Neural cell (in vitro differentiated cells): Measurements from ENCODE around the gene DUSP22.

ENCODE experiments used
- EP300 ChIP-seq: fragments of 450-650 bp; conservative IDR thresholded peaks from 2 replicates; pipeline ENCODE4 v1.6.1; 2014; ENCODE audit warnings: antibody characterized with exemption, mild to moderate bottlenecking, moderate library complexity; ENCODE audit not compliant: poor library complexity, severe bottlenecking
- EZH2 ChIP-seq: fragments of 200-600, 300-800 bp; shearing (Covaris generic), sonication (generic); IDR thresholded peaks from 2 replicates; pipeline ENCODE4 v1.6.1; 2014; ENCODE audit warnings: antibody characterized with exemption, low read length, borderline replicate concordance, mild to moderate bottlenecking; ENCODE audit not compliant: insufficient read depth, poor library complexity, severe bottlenecking
- MXI1 ChIP-seq: fragments of 450-650 bp; conservative IDR thresholded peaks from 2 replicates; pipeline ENCODE4 v1.6.1; 2014; ENCODE audit warnings: antibody characterized with exemption, mild to moderate bottlenecking; ENCODE audit not compliant: poor library complexity, severe bottlenecking
- POLR2AphosphoS5 ChIP-seq: IDR thresholded peaks from 2 replicates; pipeline ENCODE4 v1.6.1; 2012
- SMC3 ChIP-seq: fragments of 450-650 bp; conservative IDR thresholded peaks from 2 replicates; pipeline ENCODE4 v1.6.1; 2014; ENCODE audit warnings: antibody characterized with exemption, mild to moderate bottlenecking, moderate library complexity; ENCODE audit not compliant: poor library complexity
- TAF1 ChIP-seq: IDR thresholded peaks from 2 replicates; pipeline ENCODE4 v1.6.1; 2012; ENCODE audit warnings: low read depth
- TF ChIP-seq, protein P1 (sequence below): fragments of 450-650 bp; IDR thresholded peaks from 2 replicates; pipeline ENCODE4 v1.5.1; 2014; ENCODE audit warnings: antibody characterized with exemption, mild to moderate bottlenecking, moderate library complexity; ENCODE audit not compliant: poor library complexity, severe bottlenecking
- TF ChIP-seq, protein P2 (sequence below): IDR thresholded peaks from 2 replicates; pipeline ENCODE4 v1.6.1; 2012; ENCODE audit warnings: borderline replicate concordance

DNA sequence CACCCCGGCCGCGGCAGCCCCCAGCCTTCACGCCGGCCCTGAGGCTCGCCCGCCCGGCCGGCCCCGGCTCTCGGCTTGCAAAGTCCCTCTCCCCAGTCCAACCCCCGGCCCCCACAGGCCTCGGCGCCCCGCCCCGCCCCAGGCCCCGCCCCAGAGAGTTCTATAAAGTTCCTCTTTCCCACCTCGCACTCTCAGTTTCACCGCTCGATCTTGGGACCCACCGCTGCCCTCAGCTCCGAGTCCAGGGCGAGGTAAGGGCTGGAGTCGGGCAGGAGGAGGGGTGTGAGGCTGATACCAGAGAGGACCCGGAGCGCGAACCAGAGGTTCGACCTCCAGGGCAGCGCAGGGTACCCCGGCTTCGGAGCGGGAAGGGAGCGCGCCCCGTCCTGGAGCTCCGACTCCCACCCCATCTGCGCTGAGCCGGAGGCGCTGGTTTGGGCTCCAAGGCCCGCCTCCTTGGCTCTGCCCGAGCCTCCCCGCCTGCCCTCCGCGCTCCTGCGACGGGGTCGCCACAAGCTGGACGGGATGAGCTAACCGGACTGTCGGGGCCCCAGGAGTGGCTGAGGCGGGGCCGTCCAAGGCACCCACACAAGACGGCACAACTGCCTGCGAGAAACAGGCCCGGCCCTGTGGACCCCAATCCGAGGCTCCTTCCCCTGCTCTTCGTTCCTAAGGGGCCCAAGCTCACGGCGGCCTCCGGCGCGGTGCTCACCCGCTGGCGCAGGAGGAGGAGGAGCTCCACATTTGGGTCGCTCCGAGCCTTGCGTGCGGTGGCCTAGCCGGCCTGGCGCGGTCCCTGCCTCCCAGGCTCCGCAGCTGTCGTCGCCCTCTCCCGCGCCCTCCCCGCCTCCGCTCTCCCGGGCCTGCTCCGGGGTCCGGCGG lies 99.5 kb downstream of the DUSP22 start, which contains the start of gene IRF4:
- no peak for TF ChIP-seq EZH2
- TF ChIP-seq, protein P1, sequence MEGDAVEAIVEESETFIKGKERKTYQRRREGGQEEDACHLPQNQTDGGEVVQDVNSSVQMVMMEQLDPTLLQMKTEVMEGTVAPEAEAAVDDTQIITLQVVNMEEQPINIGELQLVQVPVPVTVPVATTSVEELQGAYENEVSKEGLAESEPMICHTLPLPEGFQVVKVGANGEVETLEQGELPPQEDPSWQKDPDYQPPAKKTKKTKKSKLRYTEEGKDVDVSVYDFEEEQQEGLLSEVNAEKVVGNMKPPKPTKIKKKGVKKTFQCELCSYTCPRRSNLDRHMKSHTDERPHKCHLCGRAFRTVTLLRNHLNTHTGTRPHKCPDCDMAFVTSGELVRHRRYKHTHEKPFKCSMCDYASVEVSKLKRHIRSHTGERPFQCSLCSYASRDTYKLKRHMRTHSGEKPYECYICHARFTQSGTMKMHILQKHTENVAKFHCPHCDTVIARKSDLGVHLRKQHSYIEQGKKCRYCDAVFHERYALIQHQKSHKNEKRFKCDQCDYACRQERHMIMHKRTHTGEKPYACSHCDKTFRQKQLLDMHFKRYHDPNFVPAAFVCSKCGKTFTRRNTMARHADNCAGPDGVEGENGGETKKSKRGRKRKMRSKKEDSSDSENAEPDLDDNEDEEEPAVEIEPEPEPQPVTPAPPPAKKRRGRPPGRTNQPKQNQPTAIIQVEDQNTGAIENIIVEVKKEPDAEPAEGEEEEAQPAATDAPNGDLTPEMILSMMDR, result no peak
- TF ChIP-seq EP300, result no peak
- no peak for TF ChIP-seq TAF1
- TF ChIP-seq POLR2AphosphoS5, result no peak
- TF ChIP-seq MXI1, result no peak
- TF ChIP-seq, protein P2, sequence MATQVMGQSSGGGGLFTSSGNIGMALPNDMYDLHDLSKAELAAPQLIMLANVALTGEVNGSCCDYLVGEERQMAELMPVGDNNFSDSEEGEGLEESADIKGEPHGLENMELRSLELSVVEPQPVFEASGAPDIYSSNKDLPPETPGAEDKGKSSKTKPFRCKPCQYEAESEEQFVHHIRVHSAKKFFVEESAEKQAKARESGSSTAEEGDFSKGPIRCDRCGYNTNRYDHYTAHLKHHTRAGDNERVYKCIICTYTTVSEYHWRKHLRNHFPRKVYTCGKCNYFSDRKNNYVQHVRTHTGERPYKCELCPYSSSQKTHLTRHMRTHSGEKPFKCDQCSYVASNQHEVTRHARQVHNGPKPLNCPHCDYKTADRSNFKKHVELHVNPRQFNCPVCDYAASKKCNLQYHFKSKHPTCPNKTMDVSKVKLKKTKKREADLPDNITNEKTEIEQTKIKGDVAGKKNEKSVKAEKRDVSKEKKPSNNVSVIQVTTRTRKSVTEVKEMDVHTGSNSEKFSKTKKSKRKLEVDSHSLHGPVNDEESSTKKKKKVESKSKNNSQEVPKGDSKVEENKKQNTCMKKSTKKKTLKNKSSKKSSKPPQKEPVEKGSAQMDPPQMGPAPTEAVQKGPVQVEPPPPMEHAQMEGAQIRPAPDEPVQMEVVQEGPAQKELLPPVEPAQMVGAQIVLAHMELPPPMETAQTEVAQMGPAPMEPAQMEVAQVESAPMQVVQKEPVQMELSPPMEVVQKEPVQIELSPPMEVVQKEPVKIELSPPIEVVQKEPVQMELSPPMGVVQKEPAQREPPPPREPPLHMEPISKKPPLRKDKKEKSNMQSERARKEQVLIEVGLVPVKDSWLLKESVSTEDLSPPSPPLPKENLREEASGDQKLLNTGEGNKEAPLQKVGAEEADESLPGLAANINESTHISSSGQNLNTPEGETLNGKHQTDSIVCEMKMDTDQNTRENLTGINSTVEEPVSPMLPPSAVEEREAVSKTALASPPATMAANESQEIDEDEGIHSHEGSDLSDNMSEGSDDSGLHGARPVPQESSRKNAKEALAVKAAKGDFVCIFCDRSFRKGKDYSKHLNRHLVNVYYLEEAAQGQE, result no peak
- no peak for TF ChIP-seq SMC3
